ENCODE data around the gene RLN1. TPM values are rescaled to one million over a fixed set of nuclear protein-coding genes. Genes with fewer than 3 reads are reported as not detected.
A peak's percentile ranks its signal among the peaks of the same experiment; 100 is the strongest.
"Not testable (repeated sequence)": the region's sequence is repeated elsewhere in the genome, so short reads cannot be mapped to it uniquely, and the experiment has no call there.

The RLN1 gene
- polyA plus RNA-seq, 3 donors from 2014 or later: 1.0 to 4.1 (median 2.5) TPM

- Mint-ChIP-seq H3K4me3 (no peak overlapping the region), H3K9me3 (no peaks in the 10 kb centered on the region), H3K27ac (no peak overlapping the region), H3K27me3 (ENCODE audit: low read depth in 3 of 3) (peaks cover 2 to 7% (median 5%) of the 10 kb centered on the region in 3 donors), H3K4me1 (peaks cover 13 to 27% of the 10 kb centered on the region in 2 donors), H3K36me3 (peaks cover 0 to 6% (median 5%) of the 10 kb centered on the region in 3 donors)
- DNase-seq: no peak
Measured at GRCh38 chr9:5305741-5306140, 33.9 kb downstream of the RLN1 start.

GRCh38 chr9:5303840-5304795 lies 35.6 kb downstream of the RLN1 start, which contains the start of gene RLN2:
Gene RLN2, minus strand, starts transcription at chr9:5304716. Its CDS starts 136 bp downstream, at chr9:5304580.
- peak within 1 kb of the TSS in 3 of 6 donors; percentile 18 to 36 (median 23) for H3K27ac Mint-ChIP-seq
- peaks cover 13 to 28% of the 10 kb centered on the region in 2 donors for H3K4me1 Mint-ChIP-seq
- H3K9me3 Mint-ChIP-seq; H3K27me3 Mint-ChIP-seq (ENCODE audit: low read depth in 3 of 3); H3K36me3 Mint-ChIP-seq: not testable (repeated sequence)
- DNase-seq: peak; percentile 19 to 40 (median 39)
- peak within 1 kb of the TSS; percentile 41 to 75 (median 72) for H3K4me3 Mint-ChIP-seq

GRCh38 chr9:5301544-5301943 lies 38.1 kb downstream of the RLN1 start:
- Mint-ChIP-seq H3K27me3 (ENCODE audit: low read depth in 3 of 3) (peaks cover 0 to 1% (median 0%) of the 10 kb centered on the region in 3 donors), H3K27ac (peak overlapping the region in 2 of 6 donors; percentile 5 to 28), H3K9me3 (peaks cover 0 to 6% (median 0%) of the 10 kb centered on the region in 6 donors), H3K4me3 (peak overlapping the region in 2 of 5 donors; percentile 3 to 4), H3K36me3 (peaks cover 0 to 15% (median 5%) of the 10 kb centered on the region in 3 donors), H3K4me1 (peaks cover 13 to 22% of the 10 kb centered on the region in 2 donors)
- peak in 1 of 3 donors; percentile 5 for DNase-seq

- Mint-ChIP-seq H3K9me3 (peaks cover 1 to 16% (median 8%) of the 10 kb centered on the region in 6 donors), H3K4me1 (no peaks in the 10 kb centered on the region), H3K27me3 (ENCODE audit: low read depth in 3 of 3) (peaks cover 4 to 11% (median 5%) of the 10 kb centered on the region in 3 donors), H3K4me3 (no peak overlapping the region), H3K27ac (no peak overlapping the region), H3K36me3 (peaks cover 11 to 42% (median 16%) of the 10 kb centered on the region in 3 donors)
- no peak for DNase-seq
Measured at GRCh38 chr9:5292141-5292540, 47.5 kb downstream of the RLN1 start.

GRCh38 chr9:5288591-5288990 lies 51.1 kb downstream of the RLN1 start:
- Mint-ChIP-seq H3K4me3 (no peak overlapping the region), H3K9me3 (peaks cover 0 to 9% (median 3%) of the 10 kb centered on the region in 6 donors), H3K36me3 (peaks cover 3 to 14% (median 7%) of the 10 kb centered on the region in 3 donors), H3K4me1 (no peaks in the 10 kb centered on the region), H3K27ac (no peak overlapping the region), H3K27me3 (ENCODE audit: low read depth in 3 of 3) (peaks cover 0 to 6% (median 0%) of the 10 kb centered on the region in 3 donors)
- DNase-seq: no peak

- peaks cover 0 to 9% (median 3%) of the 10 kb centered on the region in 6 donors for H3K9me3 Mint-ChIP-seq
- H3K4me3 Mint-ChIP-seq: no peak overlapping the region
- H3K36me3 Mint-ChIP-seq: peaks cover 3 to 9% (median 4%) of the 10 kb centered on the region in 3 donors
- H3K27me3 Mint-ChIP-seq (ENCODE audit: low read depth in 3 of 3): peaks cover 0 to 6% (median 0%) of the 10 kb centered on the region in 3 donors
- no peaks in the 10 kb centered on the region for H3K4me1 Mint-ChIP-seq
- H3K27ac Mint-ChIP-seq: no peak overlapping the region
- DNase-seq: no peak
Measured at GRCh38 chr9:5286262-5286661, 53.4 kb downstream of the RLN1 start.

Other genes starting within 250 kb of the RLN1 start
- not detected for gene INSL6, start 154.2 kb downstream of the RLN1 start, polyA plus RNA-seq
- gene INSL4, start 108.5 kb downstream of the RLN1 start, polyA plus RNA-seq: not detected
- gene RLN2, start 35.2 kb downstream of the RLN1 start, polyA plus RNA-seq: 1 to 10 TPM; 1.3 to 6.9 (median 5.5) TPM
- 10 to 100 TPM; 45.4 to 59.6 (median 57.0) TPM for gene PLGRKT, start 98.0 kb upstream of the RLN1 start, polyA plus RNA-seq
- 1 to 10 TPM; 1.5 to 3.1 (median 2.4) TPM for gene CD274, start 110.7 kb upstream of the RLN1 start, polyA plus RNA-seq
- under 1 TPM in 2 of 3 donors, not detected in 1; 0.09 to 0.10 TPM for gene PDCD1LG2, start 170.7 kb upstream of the RLN1 start, polyA plus RNA-seq

Data from immature natural killer cell (primary cell).